VCaP (cell line): ENCODE data around the gene OTOP3.
A peak's percentile ranks its signal among the peaks of the same experiment; 100 is the strongest.

ENCODE experiments used
- H3K27ac ChIP-seq: fragments of 450-650 bp; 2 replicates; pipeline ENCODE4 v1.5.1; 2017
- CTCF ChIP-seq: fragments of 450-650 bp; conservative IDR thresholded peaks from 2 replicates; pipeline ENCODE4 v1.5.1; 2017; ENCODE audit warnings: mild to moderate bottlenecking, moderate library complexity

The OTOP3 gene

GRCh38 chr17:74971069-74971841 lies 35.6 kb downstream of the OTOP3 start:
- H3K27ac ChIP-seq = peak overlapping the region; percentile 86
- no peak for TF ChIP-seq CTCF

- no peak for TF ChIP-seq CTCF
- peak overlapping the region; percentile 86 for H3K27ac ChIP-seq
Measured at GRCh38 chr17:74971842-74972106, 36.1 kb downstream of the OTOP3 start.

GRCh38 chr17:74972107-74972972 lies 36.6 kb downstream of the OTOP3 start, which contains the start of gene HID1:
TSS of gene HID1 (minus strand) at chr17:74972759. CDS start at chr17:74972656, 103 bp downstream.
- H3K27ac ChIP-seq = peak within 1 kb of the TSS; percentile 86
- no peak for TF ChIP-seq CTCF

GRCh38 chr17:74972973-74973328 lies 37.3 kb downstream of the OTOP3 start:
- TF ChIP-seq CTCF = no peak
- H3K27ac ChIP-seq = peak overlapping the region; percentile 86

- no peak overlapping the region for H3K27ac ChIP-seq
- TF ChIP-seq CTCF = no peak
Measured at GRCh38 chr17:74975943-74976342, 40.2 kb downstream of the OTOP3 start.

- TF ChIP-seq CTCF = no peak
- H3K27ac ChIP-seq = no peak overlapping the region
Measured at GRCh38 chr17:74977802-74978201, 42.1 kb downstream of the OTOP3 start.

- no peak overlapping the region for H3K27ac ChIP-seq
- no peak for TF ChIP-seq CTCF
Measured at GRCh38 chr17:74978240-74978639, 42.5 kb downstream of the OTOP3 start.
